Neuronal stem cell (in vitro differentiated cells): ENCODE data around the gene OGA.
A peak's percentile ranks its signal among the peaks of the same experiment; 100 is the strongest.

Experiments
- DNase-seq: peaks from one replicate; pipeline ENCODE4 v3.0.0-alpha.2; 2013; ENCODE audit warnings: low spot score
- H2AFZ ChIP-seq: one replicate; pipeline ENCODE4 v1.6.1; 2013; ENCODE audit warnings: mild to moderate bottlenecking, low read length, inconsistent platforms
- H2AK5ac ChIP-seq: 2 replicates; pipeline ENCODE4 v1.6.1; 2013; ENCODE audit warnings: low read depth, mild to moderate bottlenecking, inconsistent platforms, low read length, moderate library complexity, mixed read lengths
- H2BK120ac ChIP-seq: 2 replicates; pipeline ENCODE4 v1.6.1; 2013; ENCODE audit warnings: low read depth, mild to moderate bottlenecking, inconsistent platforms, low read length, moderate library complexity, mixed read lengths
- H2BK12ac ChIP-seq: one replicate; pipeline ENCODE4 v1.6.1; 2013; ENCODE audit warnings: low read length, inconsistent platforms
- H2BK15ac ChIP-seq: 2 replicates; pipeline ENCODE4 v1.6.1; 2013; ENCODE audit warnings: mild to moderate bottlenecking, low read length, inconsistent platforms, mixed read lengths
- H2BK5ac ChIP-seq: one replicate; pipeline ENCODE4 v1.6.1; 2013; ENCODE audit warnings: inconsistent platforms, mild to moderate bottlenecking, low read length, moderate library complexity
- H3K14ac ChIP-seq: one replicate; pipeline ENCODE4 v1.6.1; 2013; ENCODE audit warnings: low read length, inconsistent platforms
- H3K18ac ChIP-seq: 2 replicates; pipeline ENCODE4 v1.6.1; 2013; ENCODE audit warnings: low read length, inconsistent platforms
- H3K23ac ChIP-seq: 2 replicates; pipeline ENCODE4 v1.6.1; 2013; ENCODE audit warnings: low read depth, mild to moderate bottlenecking, mixed read lengths, low read length, inconsistent platforms; ENCODE audit not compliant: poor library complexity
- H3K27ac ChIP-seq: replicated peaks from 3 replicates; pipeline ENCODE4 v1.5.1; 2013; ENCODE audit warnings: low read length, inconsistent platforms
- H3K27me3 ChIP-seq, 3 experiments: 2 replicates each; pipeline ENCODE4 v1.6.1; 2013; ENCODE audit warnings: low read length in 3 of 3, mild to moderate bottlenecking in 2 of 3, inconsistent platforms in 1 of 3, low read depth in 1 of 3, mixed read lengths in 1 of 3, moderate library complexity in 1 of 3; ENCODE audit not compliant: control insufficient read depth in 3 of 3, insufficient read depth in 3 of 3
- H3K36me3 ChIP-seq, 2 donors: replicated peaks in 1 of 2; 2 replicates each; pipeline ENCODE4 v1.6.1; 2013; ENCODE audit warnings: low read length in 2 of 2; ENCODE audit not compliant: control insufficient read depth in 2 of 2, insufficient read depth in 2 of 2
- H3K4ac ChIP-seq: 2 replicates; pipeline ENCODE4 v1.6.1; 2013; ENCODE audit warnings: inconsistent platforms, mild to moderate bottlenecking, low read length, moderate library complexity
- H3K4me1 ChIP-seq, 2 donors: 1 replicate in 1 of 2; 2 replicates in 1 of 2; pipeline ENCODE4 v1.6.1; 2013; ENCODE audit warnings: low read length in 2 of 2, low read depth in 1 of 2; ENCODE audit not compliant: control insufficient read depth in 2 of 2, insufficient read depth in 1 of 2
- H3K4me2 ChIP-seq: one replicate; pipeline ENCODE4 v1.6.1; 2013; ENCODE audit warnings: mild to moderate bottlenecking, low read length, inconsistent platforms; ENCODE audit not compliant: insufficient read depth, poor library complexity, severe bottlenecking
- H3K4me3 ChIP-seq, 2 donors: 2 replicates each; pipeline ENCODE4 v1.5.1; 2013; ENCODE audit warnings: low read length in 2 of 2, mild to moderate bottlenecking in 2 of 2, inconsistent platforms in 1 of 2, moderate library complexity in 1 of 2
- H3K79me1 ChIP-seq: one replicate; pipeline ENCODE4 v1.6.1; 2013; ENCODE audit warnings: low read depth, mild to moderate bottlenecking, inconsistent platforms, low read length, moderate library complexity
- H3K9ac ChIP-seq: one replicate; pipeline ENCODE4 v1.6.1; 2013; ENCODE audit warnings: mild to moderate bottlenecking, low read depth, low read length, inconsistent platforms; ENCODE audit not compliant: poor library complexity
- H3K9me3 ChIP-seq, 2 donors: replicated peaks in 1 of 2; 2 replicates each; pipeline versions ENCODE3 to v1.6.1; 2013; ENCODE audit warnings: low read length in 2 of 2, mild to moderate bottlenecking in 2 of 2, inconsistent platforms in 1 of 2, low read depth in 1 of 2, mixed read lengths in 1 of 2, moderate library complexity in 1 of 2; ENCODE audit not compliant: control insufficient read depth in 2 of 2, insufficient read depth in 1 of 2
- H4K8ac ChIP-seq: one replicate; pipeline ENCODE4 v1.6.1; 2013; ENCODE audit warnings: low read depth, mild to moderate bottlenecking, inconsistent platforms, low read length, moderate library complexity
- H4K91ac ChIP-seq: one replicate; pipeline ENCODE4 v1.6.1; 2013; ENCODE audit warnings: low read length, low read depth, mild to moderate bottlenecking, inconsistent platforms; ENCODE audit not compliant: poor library complexity
- WGBS, 2 donors: extraction: QIAGEN DNeasy Blood & Tissue Kit; methylation state at CpG; one replicate each; pipeline ENCODE4 v1.1.7; 2013; ENCODE audit warnings: missing lambda C conversion rate in 2 of 2, mixed read lengths in 1 of 2; ENCODE audit not compliant: insufficient read length in 2 of 2, insufficient replicate concordance in 1 of 2; ENCODE audit errors: extremely low coverage in 2 of 2; 5-methylcytosine and 5-hydroxymethylcytosine counted together

Gene OGA

DNA sequence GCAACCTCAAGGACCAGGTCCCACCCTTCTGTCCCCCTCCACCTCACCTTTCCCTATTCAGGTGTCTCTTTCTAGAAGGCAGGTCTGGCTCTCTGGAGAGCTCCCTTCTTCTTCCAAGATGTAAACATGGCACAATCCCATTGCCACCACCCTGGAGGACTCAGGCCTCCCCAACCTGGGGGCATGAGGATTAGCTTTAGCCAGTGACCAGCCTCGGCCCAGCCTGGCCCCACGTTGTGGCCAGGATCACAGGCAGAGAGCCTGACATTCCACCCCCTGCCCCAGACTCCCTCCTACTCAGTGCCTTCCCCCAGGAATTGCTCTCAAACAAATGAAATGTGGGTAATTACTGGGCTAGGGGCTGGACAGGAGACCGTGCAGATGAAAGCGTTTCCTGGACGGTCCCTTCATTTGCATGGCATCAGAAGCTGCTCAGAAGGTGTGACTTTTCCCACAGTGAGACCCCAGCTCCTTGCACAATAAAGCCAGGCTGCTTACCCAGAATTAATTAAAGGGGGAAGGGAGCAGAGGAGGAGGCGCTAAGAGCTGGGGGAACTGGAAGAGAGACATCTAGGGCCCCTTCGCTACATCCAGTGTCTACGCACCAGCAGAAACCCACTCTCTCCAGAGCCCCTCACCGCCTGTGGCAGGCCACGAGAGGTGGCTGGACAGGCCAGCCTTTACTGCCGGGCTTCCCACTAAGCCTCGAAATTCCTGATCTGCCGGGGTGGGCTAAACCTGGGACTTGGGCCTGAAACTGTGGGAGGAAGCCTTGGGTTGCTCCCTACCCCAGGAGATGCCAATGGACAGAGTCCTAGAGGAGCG is 50.1 kb downstream of the OGA start:
- Histone ChIP-seq H3K23ac (no peak overlapping the region), H2BK5ac (peak overlapping the region; percentile 59), H2BK120ac (peak overlapping the region; percentile 27), H3K4me1 (peaks cover 0 to 32% of the 10 kb centered on the region in 2 donors), H3K4me2 (no peak overlapping the region), H4K8ac (no peak overlapping the region), H3K27ac (peak overlapping the region; percentile 72), H3K36me3 (peaks cover 0 to 2% of the 10 kb centered on the region in 2 donors), H3K27me3 (peaks cover 0 to 96% (median 0%) of the 10 kb centered on the region in 3 experiments), H4K91ac (no peak overlapping the region), H2BK12ac (no peak overlapping the region), H3K4ac (no peak overlapping the region), H3K79me1 (peaks cover 6% of the 10 kb centered on the region), H2AK5ac (peak overlapping the region; percentile 82), H3K14ac (no peak overlapping the region), H3K18ac (peak overlapping the region; percentile 89), H2AFZ (no peak overlapping the region), H3K4me3 (no peak overlapping the region), H3K9ac (peak overlapping the region; percentile 18), H2BK15ac (peak overlapping the region; percentile 13), H3K9me3 (no peaks in the 10 kb centered on the region)
- no CpG with 5 or more reads among the region's 14 CpGs for WGBS, 2 donors
- DNase-seq: no peak

DNA sequence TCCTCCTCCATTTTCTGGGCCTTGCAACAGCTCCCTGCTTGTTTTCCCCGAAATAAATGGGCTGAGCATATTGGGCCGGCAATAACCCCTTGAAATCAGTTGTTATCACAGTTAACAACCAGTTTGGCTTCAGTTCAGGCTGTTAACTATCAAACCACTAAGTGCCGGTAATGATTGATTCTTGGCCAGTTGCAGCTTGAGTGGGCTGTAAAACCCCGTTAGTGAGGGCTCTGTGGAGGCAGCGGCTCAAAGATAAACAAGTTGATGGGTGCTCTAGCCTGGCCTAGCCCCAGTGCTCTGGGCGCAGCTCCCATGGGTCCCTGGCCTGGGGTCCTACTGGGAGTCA is 50.7 kb downstream of the OGA start:
- WGBS, 2 donors: no CpG with 5 or more reads among the region's 6 CpGs
- Histone ChIP-seq H2BK15ac (no peak overlapping the region), H3K23ac (no peak overlapping the region), H3K9ac (no peak overlapping the region), H3K4ac (no peak overlapping the region), H2BK120ac (peak overlapping the region; percentile 27), H3K79me1 (peaks cover 4% of the 10 kb centered on the region), H3K4me3 (no peak overlapping the region), H2AFZ (no peak overlapping the region), H3K9me3 (no peaks in the 10 kb centered on the region), H3K27me3 (peaks cover 0 to 96% (median 0%) of the 10 kb centered on the region in 3 experiments), H3K36me3 (peaks cover 0 to 2% of the 10 kb centered on the region in 2 donors), H4K91ac (no peak overlapping the region), H3K18ac (peak overlapping the region; percentile 84), H2BK12ac (no peak overlapping the region), H3K14ac (no peak overlapping the region), H3K27ac (peak overlapping the region; percentile 32), H4K8ac (no peak overlapping the region), H2AK5ac (peak overlapping the region; percentile 81), H3K4me2 (no peak overlapping the region), H2BK5ac (no peak overlapping the region), H3K4me1 (peaks cover 0 to 26% of the 10 kb centered on the region in 2 donors)
- no peak for DNase-seq

DNA sequence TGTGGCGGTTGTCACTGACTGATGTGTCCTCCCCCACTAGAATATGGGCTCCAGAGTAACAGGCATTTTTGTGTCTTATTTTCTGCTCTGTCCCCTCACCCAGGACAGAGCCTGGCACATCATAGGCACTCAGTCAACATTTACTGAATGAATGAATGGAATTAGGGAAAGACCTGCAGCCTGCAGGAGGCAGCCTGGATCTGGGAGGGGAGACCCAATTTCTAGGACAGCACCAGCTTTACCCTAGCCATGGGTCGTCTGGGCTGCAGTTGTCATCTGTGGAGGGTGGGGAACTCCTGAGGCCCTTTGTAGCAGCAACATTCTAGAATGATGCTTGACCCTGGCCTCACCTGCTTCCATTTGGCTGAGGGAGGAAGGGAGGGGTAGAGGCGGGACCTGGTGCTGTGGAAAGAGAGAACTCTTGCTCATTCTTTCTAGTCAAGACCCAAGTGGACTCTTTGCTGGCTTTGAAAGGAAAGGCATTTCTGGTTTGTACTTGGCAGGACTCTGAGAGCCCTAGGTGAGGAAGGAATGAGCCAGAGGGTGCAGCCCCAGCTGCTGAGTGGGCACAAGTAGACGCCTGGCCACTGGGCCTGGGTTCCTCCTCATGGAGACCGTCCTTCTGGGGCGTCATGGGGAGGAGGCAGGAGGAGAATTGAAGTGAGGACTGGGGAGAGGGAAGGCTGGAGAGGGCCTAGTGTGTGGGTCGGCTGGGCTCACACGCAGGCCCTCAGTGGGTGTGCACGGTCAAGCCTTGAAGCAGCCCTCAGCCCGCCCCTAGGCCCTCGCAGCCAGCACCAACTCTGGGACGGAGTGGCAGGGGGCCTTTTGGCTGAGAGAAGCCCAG is 51.3 kb downstream of the OGA start:
- H3K79me1 ChIP-seq: peaks cover 4% of the 10 kb centered on the region
- no peak overlapping the region for H3K27ac ChIP-seq
- peak overlapping the region; percentile 29 for H2BK120ac ChIP-seq
- DNase-seq: no peak
- H3K4me2 ChIP-seq: no peak overlapping the region
- no peak overlapping the region for H4K8ac ChIP-seq
- WGBS, 2 donors: no CpG with 5 or more reads among the region's 12 CpGs
- no peaks in the 10 kb centered on the region for H3K9me3 ChIP-seq
- H2BK12ac ChIP-seq: peak overlapping the region; percentile 98
- H3K18ac ChIP-seq: peak overlapping the region; percentile 84
- peaks cover 0 to 2% of the 10 kb centered on the region in 2 donors for H3K36me3 ChIP-seq
- no peak overlapping the region for H4K91ac ChIP-seq
- H3K27me3 ChIP-seq: peaks cover 0 to 96% (median 0%) of the 10 kb centered on the region in 3 experiments
- H3K4me3 ChIP-seq: no peak overlapping the region
- H2AK5ac ChIP-seq: peak overlapping the region; percentile 88
- H3K23ac ChIP-seq: no peak overlapping the region
- no peak overlapping the region for H3K14ac ChIP-seq
- H3K9ac ChIP-seq: no peak overlapping the region
- no peak overlapping the region for H3K4ac ChIP-seq
- peak overlapping the region; percentile 35 for H2BK15ac ChIP-seq
- H3K4me1 ChIP-seq: peaks cover 0 to 20% of the 10 kb centered on the region in 2 donors
- peak overlapping the region; percentile 27 for H2BK5ac ChIP-seq
- H2AFZ ChIP-seq: no peak overlapping the region

GRCh38 chr10:101766306-101766705 is 51.9 kb downstream of the OGA start:
- DNase-seq: no peak
- no peak overlapping the region for H3K14ac ChIP-seq
- H3K4me2 ChIP-seq: no peak overlapping the region
- H3K18ac ChIP-seq: peak overlapping the region; percentile 50
- H3K27ac ChIP-seq: no peak overlapping the region
- no peak overlapping the region for H4K91ac ChIP-seq
- H3K27me3 ChIP-seq: peaks cover 0 to 96% (median 0%) of the 10 kb centered on the region in 3 experiments
- no peak overlapping the region for H2BK15ac ChIP-seq
- no peak overlapping the region for H2BK120ac ChIP-seq
- H2AK5ac ChIP-seq: peak overlapping the region; percentile 58
- H3K4ac ChIP-seq: no peak overlapping the region
- no peak overlapping the region for H3K23ac ChIP-seq
- H3K4me1 ChIP-seq: peaks cover 0 to 19% of the 10 kb centered on the region in 2 donors
- H3K36me3 ChIP-seq: no peaks in the 10 kb centered on the region
- H3K9ac ChIP-seq: no peak overlapping the region
- H2BK12ac ChIP-seq: no peak overlapping the region
- no peaks in the 10 kb centered on the region for H3K9me3 ChIP-seq
- peaks cover 2% of the 10 kb centered on the region for H3K79me1 ChIP-seq
- H4K8ac ChIP-seq: no peak overlapping the region
- no peak overlapping the region for H3K4me3 ChIP-seq
- WGBS, 2 donors: no CpG with 5 or more reads among the region's 6 CpGs
- H2AFZ ChIP-seq: no peak overlapping the region
- no peak overlapping the region for H2BK5ac ChIP-seq
